Activated gamma-delta T cell treated with anti-CD3 and anti-CD28 coated beads, Interleukin-2, amount 50 U/mL, for 16 hours (primary cell): ENCODE measurements around the gene LCN6.
"Not testable (repeated sequence)": the region's sequence is repeated elsewhere in the genome, so short reads cannot be mapped to it uniquely, and the experiment has no call there.

ENCODE experiments used
- DNase-seq: peaks from one replicate; pipeline ENCODE4 v3.0.0-alpha.2; 2020; ENCODE audit warnings: low read depth

The LCN6 gene

GRCh38 chr9:136760424-136760823 is 12.1 kb upstream of the LCN6 start:
- no peak for DNase-seq

GRCh38 chr9:136759436-136760325 is 11.4 kb upstream of the LCN6 start:
- DNase-seq: no peak

DNA sequence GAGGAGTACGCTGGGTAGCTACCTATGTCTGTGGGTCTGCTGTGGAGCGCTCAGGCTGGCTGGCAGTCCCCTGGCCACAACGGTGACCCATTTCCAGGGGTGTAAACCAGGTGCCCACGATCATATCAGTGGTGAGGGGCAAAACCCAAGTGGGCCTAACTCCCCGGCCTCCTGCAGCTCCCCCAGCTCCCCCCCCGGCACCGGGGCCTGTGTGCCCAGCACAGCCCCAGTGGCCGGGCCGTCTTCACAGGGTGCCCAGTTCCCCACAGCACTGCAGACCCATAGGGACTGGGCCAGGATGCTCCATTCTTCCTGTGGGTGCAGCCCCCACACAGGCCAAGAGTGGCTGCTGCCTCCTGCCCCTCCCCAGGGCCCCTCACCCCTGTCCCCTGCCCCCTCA is 10.7 kb upstream of the LCN6 start:
- no peak for DNase-seq

DNA sequence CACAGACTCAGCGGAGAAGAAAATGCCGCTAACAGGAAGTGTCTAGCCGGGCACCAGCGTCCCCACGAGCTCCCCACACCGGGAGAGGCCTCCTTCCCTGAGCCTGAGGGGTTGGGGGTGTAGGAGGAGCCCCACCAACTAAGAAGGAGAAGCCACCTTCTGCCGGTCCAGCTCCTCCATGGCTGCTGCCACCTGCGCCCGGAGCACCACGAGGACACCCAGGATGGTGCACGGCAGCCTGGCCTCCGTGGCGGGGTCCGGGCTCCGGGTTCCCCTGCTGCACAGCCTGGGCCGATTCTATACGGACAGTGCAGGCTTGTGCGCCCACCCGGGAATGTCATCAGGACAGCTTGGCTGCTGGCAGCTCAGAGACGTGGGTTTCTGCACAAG is 9.4 kb upstream of the LCN6 start:
- no peak for DNase-seq

- DNase-seq: no peak
These were observed 9.0 kb upstream of the LCN6 start for GRCh38 chr9:136757328-136757727.

DNA sequence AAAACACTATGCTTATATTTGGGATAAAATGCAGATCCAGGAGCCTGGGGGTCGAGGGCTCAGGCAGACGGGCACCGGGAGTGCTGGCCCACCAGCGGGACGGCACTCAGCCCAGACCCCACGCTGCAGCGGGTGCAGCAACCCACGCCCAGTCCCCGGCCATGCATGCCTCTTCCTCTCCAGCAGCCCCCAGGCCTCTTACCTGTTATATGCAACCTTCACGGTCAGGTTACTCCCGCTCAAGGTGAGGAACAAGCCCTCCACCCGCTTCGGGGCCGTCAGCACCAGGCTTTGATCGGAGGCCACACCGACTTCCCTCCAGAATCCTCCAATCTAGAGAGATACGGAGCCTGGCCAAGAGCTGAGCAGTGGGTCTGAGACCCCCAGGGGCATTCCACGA is 8.5 kb upstream of the LCN6 start:
- no peak for DNase-seq

GRCh38 chr9:136756134-136756438 is 7.8 kb upstream of the LCN6 start:
- DNase-seq: no peak

DNA sequence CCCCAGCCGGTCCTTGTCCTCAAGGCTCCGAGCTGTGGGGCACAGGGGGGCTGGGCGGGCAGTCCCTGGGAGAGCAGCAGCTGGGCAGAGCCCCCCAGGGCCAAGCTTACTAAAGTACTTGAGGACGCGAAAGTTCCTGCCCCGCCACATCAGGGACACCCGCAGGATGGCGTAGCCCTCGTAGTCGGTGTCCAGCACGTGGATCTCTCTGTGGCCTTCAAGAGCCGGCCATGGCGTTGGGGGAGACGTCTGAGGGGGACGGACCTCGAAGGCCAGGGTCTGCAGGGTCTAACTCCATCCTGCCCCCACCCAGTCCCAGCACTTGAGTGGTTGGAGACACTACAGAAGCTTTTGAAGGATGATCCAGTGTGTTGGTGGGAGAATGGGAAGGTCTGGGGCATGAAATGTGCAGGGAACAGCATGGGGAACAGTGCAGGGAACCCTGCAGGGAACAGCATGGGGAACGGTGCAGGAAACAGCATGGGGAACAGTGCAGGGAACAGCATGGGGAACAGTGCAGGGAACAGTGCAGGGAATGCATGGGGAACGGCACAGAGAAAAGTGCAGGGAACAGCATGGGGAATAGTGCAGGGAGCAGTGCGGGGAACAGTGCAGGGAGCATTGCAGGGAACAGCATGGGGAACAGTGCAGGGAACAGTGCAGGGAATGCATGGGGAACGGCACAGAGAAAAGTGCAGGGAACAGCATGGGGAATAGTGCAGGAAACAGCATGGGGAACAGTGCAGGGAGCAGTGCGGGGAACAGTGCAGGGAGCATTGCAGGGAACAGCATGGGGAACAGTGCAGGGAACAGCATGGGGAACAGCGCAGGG is 7.2 kb upstream of the LCN6 start:
- DNase-seq: not testable (repeated sequence)

DNA sequence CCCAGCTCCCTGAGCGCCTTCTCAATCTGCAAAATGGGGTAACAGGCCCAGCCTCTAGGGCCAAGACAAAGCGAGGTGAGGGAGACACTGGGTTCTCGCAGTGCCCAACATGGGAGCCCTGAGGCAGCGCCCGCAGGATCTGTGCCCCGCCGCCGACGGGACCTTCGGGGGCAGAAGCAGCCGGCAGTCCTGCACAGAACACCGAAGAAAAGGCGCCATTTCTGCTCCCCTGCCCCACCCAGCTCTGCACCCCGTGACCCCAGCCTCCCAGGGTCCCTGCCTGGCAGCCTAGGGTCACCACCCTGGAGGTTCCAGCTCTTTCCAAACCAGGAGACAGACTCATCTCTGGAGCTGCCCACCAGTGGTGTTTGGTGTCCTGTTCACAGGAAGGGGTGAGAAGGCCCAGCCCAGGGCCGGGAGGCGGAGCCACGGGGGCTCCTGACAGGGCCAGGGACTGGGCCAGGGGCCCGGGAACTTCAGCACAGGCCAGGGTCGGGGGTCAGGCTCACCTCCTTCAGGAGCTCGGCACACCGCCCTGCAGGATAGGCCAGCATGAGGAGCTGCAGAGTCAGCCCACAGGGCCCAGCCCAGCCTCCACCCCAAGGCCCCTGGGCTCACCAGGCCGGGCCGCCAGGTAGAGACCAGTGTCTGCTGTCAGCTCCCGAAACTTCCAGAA is 6.4 kb upstream of the LCN6 start:
- no peak for DNase-seq

- no peak for DNase-seq
These were observed 5.8 kb upstream of the LCN6 start for GRCh38 chr9:136754059-136754572.

- no peak for DNase-seq
These were observed 5.2 kb upstream of the LCN6 start for GRCh38 chr9:136753371-136754058.

GRCh38 chr9:136751814-136752213 is 3.5 kb upstream of the LCN6 start:
- no peak for DNase-seq

DNA sequence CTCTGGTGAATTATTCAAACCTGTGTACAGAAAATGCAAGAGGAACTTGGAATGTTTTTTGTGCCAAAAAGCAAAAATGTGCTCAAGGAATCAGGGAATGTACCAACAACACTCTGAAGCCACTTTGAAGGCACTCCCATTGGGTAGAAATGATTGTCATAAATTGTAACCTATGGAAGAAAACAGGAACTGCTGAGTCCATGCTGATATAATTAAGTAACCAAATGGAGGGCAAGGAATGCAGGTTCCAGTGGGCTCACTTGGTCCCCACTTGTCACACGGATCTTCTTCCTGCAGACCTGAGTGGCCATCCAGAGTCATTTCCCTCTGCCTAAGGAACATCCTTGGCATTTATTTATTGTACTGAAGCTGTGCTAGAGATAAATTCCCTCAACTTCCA is 2.9 kb upstream of the LCN6 start:
- DNase-seq: no peak

GRCh38 chr9:136750526-136750925 is 2.2 kb upstream of the LCN6 start:
- no peak for DNase-seq

GRCh38 chr9:136748666-136749611 is 614 bp upstream of the LCN6 start:
- DNase-seq: no peak

GRCh38 chr9:136747161-136748060 is 914 bp downstream of the LCN6 start:
- DNase-seq: no peak

- no peak for DNase-seq
These were observed 1.7 kb downstream of the LCN6 start for GRCh38 chr9:136746621-136747020.

- no peak for DNase-seq
These were observed 2.2 kb downstream of the LCN6 start for GRCh38 chr9:136746155-136746490.

DNA sequence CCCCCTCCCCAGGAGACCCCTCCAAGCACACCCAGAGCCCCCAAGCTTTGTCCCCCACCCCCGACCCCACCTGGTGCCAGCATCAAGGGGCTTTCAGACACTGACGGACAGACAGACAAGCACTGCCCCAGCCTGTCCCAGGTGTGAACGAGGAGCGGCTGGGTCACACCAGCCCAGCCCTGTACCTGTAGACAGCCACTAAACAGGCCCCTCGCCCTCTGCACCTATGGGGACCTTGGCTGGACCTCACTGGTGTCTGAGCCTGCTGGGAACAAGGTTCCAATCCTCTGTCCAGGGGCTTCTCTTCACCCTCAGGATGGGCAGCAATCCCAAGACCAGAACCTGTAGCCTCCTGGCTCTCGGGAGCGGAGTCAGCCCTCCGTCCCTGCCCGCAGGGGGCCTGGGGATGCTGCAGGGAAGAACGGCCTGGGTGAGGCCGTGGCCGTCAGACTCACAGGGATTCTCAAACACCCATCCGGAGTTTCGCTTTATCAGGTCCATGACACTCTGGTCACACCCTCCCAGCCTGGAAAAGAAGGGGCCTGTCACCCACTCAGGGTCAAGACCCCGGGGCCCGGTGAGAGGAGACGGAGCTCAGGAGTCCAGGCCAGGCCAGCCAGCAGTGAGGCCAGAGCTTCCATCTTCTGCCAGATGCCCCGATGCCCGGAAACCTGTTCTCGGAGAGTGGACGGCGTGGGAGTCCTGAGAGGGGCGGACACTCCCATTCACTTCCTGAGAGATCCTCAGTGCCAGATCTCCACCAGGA is 2.8 kb downstream of the LCN6 start:
- DNase-seq: no peak
